Measurements from ENCODE around the gene MAP3K2.

- TF ChIP-seq EZH2 (IDR thresholded peaks at IDR 0.05; ENCODE audit: insufficient read depth, poor library complexity, severe bottlenecking) (no peak), EZH2phosphoT487 (IDR thresholded peaks at IDR 0.05; ENCODE audit: insufficient read depth, low read depth) (no peak)
Measured at GRCh38 chr2:127382831-127383230, 4.9 kb downstream of the MAP3K2 start.

All from GM23248 (cell line).